ENCODE data around the gene C17orf113.

GRCh38 chr17:42019509-42020404, 30.6 kb downstream of the C17orf113 start, which contains the start of gene NKIRAS2:
- TF ChIP-seq CTCF (IDR thresholded peaks at IDR 0.05), result peak; percentile 92 to 95 (median 95)
- TF ChIP-seq POLR2A (IDR thresholded peaks at IDR 0.05), result peak; percentile 71
